Keratinocyte (primary cell): Measurements from ENCODE around the gene VAV2. TPM values are rescaled to one million over a fixed set of nuclear protein-coding genes. Genes with fewer than 3 reads are reported as not detected.

Experiments used
- DNase-seq: peaks from one replicate; pipeline ENCODE4 v3.0.0-alpha.2; 2011; ENCODE audit warnings: low read depth, missing footprints, low spot score
- FAIRE-seq: peaks from 2 replicates; lab custom pipeline; 2011; peaks lifted over from hg19 to GRCh38; lab: Jason Lieb, UNC
- H2AFZ ChIP-seq: 2 replicates; pipeline ENCODE4 v1.6.0; 2012; ENCODE audit warnings: low read length, control low read depth, inconsistent platforms; ENCODE audit not compliant: control insufficient read depth
- H3K27ac ChIP-seq: 2 replicates; pipeline ENCODE4 v1.5.1; 2011; ENCODE audit warnings: low read length; ENCODE audit not compliant: control insufficient read depth, insufficient read depth
- H3K27me3 ChIP-seq: 3 replicates; pipeline ENCODE4 v1.6.0; 2011; ENCODE audit warnings: low read length; ENCODE audit not compliant: control insufficient read depth, insufficient read depth; ENCODE audit errors: extremely low read depth
- H3K36me3 ChIP-seq, 2 experiments: 2 replicates in 1 of 2; 3 replicates in 1 of 2; pipeline ENCODE4 v1.5.1; 2011; ENCODE audit warnings: low read length in 2 of 2, mild to moderate bottlenecking in 1 of 2; ENCODE audit not compliant: control insufficient read depth in 2 of 2, insufficient read depth in 2 of 2; ENCODE audit errors: extremely low read depth in 1 of 2
- H3K4me1 ChIP-seq: 3 replicates; pipeline ENCODE4 v1.5.1; 2011; ENCODE audit warnings: low read length; ENCODE audit not compliant: control insufficient read depth, insufficient read depth; ENCODE audit errors: extremely low read depth
- H3K4me2 ChIP-seq: 3 replicates; pipeline ENCODE4 v1.6.0; 2011; ENCODE audit warnings: low read depth, low read length; ENCODE audit not compliant: control insufficient read depth, insufficient read depth; ENCODE audit errors: extremely low read depth
- H3K4me3 ChIP-seq, 3 experiments: fragments of 200-600 bp in 1 of 3; sonication (generic) in 1 of 3; 2 replicates in 2 of 3; 3 replicates in 1 of 3; pipeline ENCODE4 v1.5.1; 2011 to 2016; ENCODE audit warnings: low read length in 3 of 3, mild to moderate bottlenecking in 3 of 3, control low read depth in 2 of 3, inconsistent platforms in 1 of 3, low read depth in 1 of 3, mixed read lengths in 1 of 3, mixed run types in 1 of 3, moderate library complexity in 1 of 3; ENCODE audit not compliant: control insufficient read depth in 2 of 3, insufficient read depth in 2 of 3; ENCODE audit errors: extremely low read depth in 1 of 3
- H3K79me2 ChIP-seq: 2 replicates; pipeline ENCODE4 v1.6.0; 2012; ENCODE audit warnings: low read length; ENCODE audit not compliant: control insufficient read depth, insufficient read depth
- H3K9ac ChIP-seq: 3 replicates; pipeline ENCODE4 v1.6.0; 2011; ENCODE audit warnings: low read length; ENCODE audit not compliant: control insufficient read depth, insufficient read depth; ENCODE audit errors: extremely low read depth
- H3K9me1 ChIP-seq: 3 replicates; pipeline ENCODE4 v1.6.0; 2011; ENCODE audit warnings: low read length; ENCODE audit not compliant: control insufficient read depth, insufficient read depth; ENCODE audit errors: extremely low read depth
- H3K9me3 ChIP-seq: 2 replicates; pipeline ENCODE4 v1.5.1; 2012; ENCODE audit warnings: low read depth, low read length; ENCODE audit not compliant: control insufficient read depth
- H4K20me1 ChIP-seq: 3 replicates; pipeline ENCODE4 v1.6.0; 2011; ENCODE audit warnings: low read length; ENCODE audit not compliant: control insufficient read depth, insufficient read depth; ENCODE audit errors: extremely low read depth
- CTCF ChIP-seq, 3 experiments: IDR thresholded peaks in 1 of 3; conservative IDR thresholded peaks in 1 of 3; optimal IDR thresholded peaks in 1 of 3; 2 replicates in 2 of 3; 3 replicates in 1 of 3; pipeline versions ENCODE3 to v1.5.1; 2011; ENCODE audit warnings: low read length in 3 of 3, mild to moderate bottlenecking in 3 of 3, moderate library complexity in 2 of 3, control low read depth in 1 of 3, inconsistent platforms in 1 of 3; ENCODE audit not compliant: insufficient read depth in 2 of 3; ENCODE audit errors: extremely low read depth in 1 of 3
- EZH2 ChIP-seq: IDR thresholded peaks from one replicate; pipeline ENCODE4 v1.6.1; 2012; ENCODE audit warnings: inconsistent platforms, mild to moderate bottlenecking, low read length, moderate library complexity
- dilution Hi-C: fragments of 300-500 bp; cut with MboI; formaldehyde crosslinking; loops from one replicate; pipeline ENCODE4 v1.7.0; 2020; ENCODE audit warnings: low sequenced_read_pairs; ENCODE audit not compliant: extremely low pct_ligation_motif_present
- polyA plus RNA-seq, 5 experiments: library from polyadenylated mRNA; depleted of rRNA in 3 of 5; stranded (reverse) in 3 of 5; stranded (forward) in 1 of 5; unstranded in 1 of 5; fragments of >200 nt; gene quantifications; 1 replicate in 1 of 5; 2 replicates in 3 of 5; 3 replicates in 1 of 5; pipeline versions ENCODE4 v1.2.1 to v1.2.3, GENCODE V29; 2011 to 2012; ENCODE audit warnings: missing spikeins in 2 of 5, low read depth in 1 of 5, low replicate concordance in 1 of 5

VAV2 gene
- polyA plus RNA-seq, 1 donor (not counting 4 experiments of a cell fraction or from before 2014, with no cell fraction given), result 16.4 TPM

GRCh38 chr9:133844881-133845410 lies 147.2 kb downstream of the VAV2 start:
- Histone ChIP-seq H3K9ac (no peak overlapping the region), H3K9me3 (no peaks in the 10 kb centered on the region), H3K79me2 (peaks cover 18% of the 10 kb centered on the region), H3K9me1 (no peaks in the 10 kb centered on the region), H3K27me3 (no peaks in the 10 kb centered on the region), H2AFZ (no peak overlapping the region), H3K27ac (no peak overlapping the region), H3K4me1 (peaks cover 11% of the 10 kb centered on the region), H3K4me3 (no peak overlapping the region), H3K36me3 (peaks cover 0 to 5% of the 10 kb centered on the region in 2 experiments), H4K20me1 (peaks cover 7% of the 10 kb centered on the region), H3K4me2 (no peak overlapping the region)
- FAIRE-seq, result no peak
- no peak for DNase-seq
- dilution Hi-C loops, result no loop called here
- no peak for TF ChIP-seq EZH2
- TF ChIP-seq CTCF (optimal IDR thresholded peaks at IDR 0.05 in 1 of 3, IDR thresholded peaks at IDR 0.05 in 1 of 3, conservative IDR thresholded peaks at IDR 0.05 in 1 of 3; ENCODE audit: extremely low read depth in 1 of 3, insufficient read depth in 2 of 3, low read length in 3 of 3), result no peak

GRCh38 chr9:133844398-133844784 lies 147.7 kb downstream of the VAV2 start:
- no peak for FAIRE-seq
- H3K36me3 ChIP-seq, result peaks cover 0 to 5% of the 10 kb centered on the region in 2 experiments

More at GRCh38 chr9:133844398-133844784, 147.7 kb downstream of the VAV2 start:
- H2AFZ ChIP-seq, result no peak overlapping the region
- no peaks in the 10 kb centered on the region for H3K9me1 ChIP-seq
- peaks cover 11% of the 10 kb centered on the region for H3K4me1 ChIP-seq
- H3K9me3 ChIP-seq, result no peaks in the 10 kb centered on the region
- no peak overlapping the region for H3K27ac ChIP-seq
- TF ChIP-seq EZH2 (no peak), CTCF (optimal IDR thresholded peaks at IDR 0.05 in 1 of 3, IDR thresholded peaks at IDR 0.05 in 1 of 3, conservative IDR thresholded peaks at IDR 0.05 in 1 of 3; ENCODE audit: extremely low read depth in 1 of 3, insufficient read depth in 2 of 3, low read length in 3 of 3) (no peak)
- H3K79me2 ChIP-seq, result peaks cover 20% of the 10 kb centered on the region
- H3K27me3 ChIP-seq, result no peaks in the 10 kb centered on the region
- DNase-seq, result no peak
- no peak overlapping the region for H3K9ac ChIP-seq
- dilution Hi-C loops, result no loop called here
- H3K4me2 ChIP-seq, result no peak overlapping the region
- no peak overlapping the region for H3K4me3 ChIP-seq
- peaks cover 7% of the 10 kb centered on the region for H4K20me1 ChIP-seq
